ENCODE data around the gene TROAP.
"Not testable (repeated sequence)": the region's sequence is repeated elsewhere in the genome, so short reads cannot be mapped to it uniquely, and the experiment has no call there.

The TROAP gene

DNA sequence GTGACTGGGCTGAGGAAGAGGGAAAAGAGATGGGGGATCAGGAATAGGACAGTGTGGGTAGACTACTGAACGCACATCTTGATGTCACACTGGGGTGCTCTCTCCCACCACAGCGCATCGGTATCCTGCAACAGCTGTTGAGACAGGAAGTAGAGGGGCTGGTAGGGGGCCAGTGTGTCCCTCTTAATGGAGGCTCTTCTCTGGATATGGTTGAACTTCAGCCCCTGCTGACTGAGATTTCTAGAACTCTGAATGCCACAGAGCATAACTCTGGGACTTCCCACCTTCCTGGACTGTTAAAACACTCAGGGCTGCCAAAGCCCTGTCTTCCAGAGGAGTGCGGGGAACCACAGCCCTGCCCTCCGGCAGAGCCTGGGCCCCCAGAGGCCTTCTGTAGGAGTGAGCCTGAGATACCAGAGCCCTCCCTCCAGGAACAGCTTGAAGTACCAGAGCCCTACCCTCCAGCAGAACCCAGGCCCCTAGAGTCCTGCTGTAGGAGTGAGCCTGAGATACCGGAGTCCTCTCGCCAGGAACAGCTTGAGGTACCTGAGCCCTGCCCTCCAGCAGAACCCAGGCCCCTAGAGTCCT is 7.1 kb downstream of the TROAP start:
- Histone ChIP-seq H3K36me3 (ENCODE audit: control insufficient read depth, insufficient read depth, low read length) (peaks cover 28% of the 10 kb centered on the region), H3K4me1 (ENCODE audit: control insufficient read depth, insufficient read depth, low read length) (no peaks in the 10 kb centered on the region), H3K4me3 (ENCODE audit: low read length) (no peak overlapping the region), H3K27ac (ENCODE audit: low read length) (no peak overlapping the region), H3K9me3 (ENCODE audit: control insufficient read depth, insufficient read depth, low read length) (no peaks in the 10 kb centered on the region), H3K27me3 (ENCODE audit: control insufficient read depth, insufficient read depth, low read length) (peaks cover 33% of the 10 kb centered on the region)
- WGBS (ENCODE audit: insufficient coverage, insufficient read length), result no CpG with 5 or more reads among the region's 7 CpGs
- no peak for DNase-seq (ENCODE audit: low read depth, low spot score)

DNA sequence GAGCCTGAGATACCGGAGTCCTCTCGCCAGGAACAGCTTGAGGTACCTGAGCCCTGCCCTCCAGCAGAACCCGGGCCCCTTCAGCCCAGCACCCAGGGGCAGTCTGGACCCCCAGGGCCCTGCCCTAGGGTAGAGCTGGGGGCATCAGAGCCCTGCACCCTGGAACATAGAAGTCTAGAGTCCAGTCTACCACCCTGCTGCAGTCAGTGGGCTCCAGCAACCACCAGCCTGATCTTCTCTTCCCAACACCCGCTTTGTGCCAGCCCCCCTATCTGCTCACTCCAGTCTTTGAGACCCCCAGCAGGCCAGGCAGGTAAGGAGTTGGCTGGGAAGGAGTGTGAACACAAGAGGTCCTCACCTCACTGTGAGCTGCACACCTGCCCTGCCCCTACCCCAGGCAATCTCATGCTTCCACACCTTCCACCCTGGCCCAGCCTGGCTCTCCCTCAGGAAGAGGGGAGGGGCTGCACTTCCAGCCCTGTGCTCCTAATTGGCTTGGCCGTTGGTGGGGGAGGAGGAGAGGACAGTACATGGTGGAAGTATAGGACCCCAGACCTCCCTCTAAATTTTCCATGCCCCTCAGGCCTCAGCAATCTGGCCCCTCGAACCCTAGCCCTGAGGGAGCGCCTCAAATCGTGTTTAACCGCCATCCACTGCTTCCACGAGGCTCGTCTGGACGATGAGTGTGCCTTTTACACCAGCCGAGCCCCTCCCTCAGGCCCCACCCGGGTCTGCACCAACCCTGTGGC is 7.8 kb downstream of the TROAP start:
- Histone ChIP-seq H3K27me3 (ENCODE audit: control insufficient read depth, insufficient read depth, low read length) (peaks cover 40% of the 10 kb centered on the region), H3K36me3 (ENCODE audit: control insufficient read depth, insufficient read depth, low read length) (peaks cover 24% of the 10 kb centered on the region)
- no CpG with 5 or more reads among the region's 14 CpGs for WGBS (ENCODE audit: insufficient coverage, insufficient read length)

DNA sequence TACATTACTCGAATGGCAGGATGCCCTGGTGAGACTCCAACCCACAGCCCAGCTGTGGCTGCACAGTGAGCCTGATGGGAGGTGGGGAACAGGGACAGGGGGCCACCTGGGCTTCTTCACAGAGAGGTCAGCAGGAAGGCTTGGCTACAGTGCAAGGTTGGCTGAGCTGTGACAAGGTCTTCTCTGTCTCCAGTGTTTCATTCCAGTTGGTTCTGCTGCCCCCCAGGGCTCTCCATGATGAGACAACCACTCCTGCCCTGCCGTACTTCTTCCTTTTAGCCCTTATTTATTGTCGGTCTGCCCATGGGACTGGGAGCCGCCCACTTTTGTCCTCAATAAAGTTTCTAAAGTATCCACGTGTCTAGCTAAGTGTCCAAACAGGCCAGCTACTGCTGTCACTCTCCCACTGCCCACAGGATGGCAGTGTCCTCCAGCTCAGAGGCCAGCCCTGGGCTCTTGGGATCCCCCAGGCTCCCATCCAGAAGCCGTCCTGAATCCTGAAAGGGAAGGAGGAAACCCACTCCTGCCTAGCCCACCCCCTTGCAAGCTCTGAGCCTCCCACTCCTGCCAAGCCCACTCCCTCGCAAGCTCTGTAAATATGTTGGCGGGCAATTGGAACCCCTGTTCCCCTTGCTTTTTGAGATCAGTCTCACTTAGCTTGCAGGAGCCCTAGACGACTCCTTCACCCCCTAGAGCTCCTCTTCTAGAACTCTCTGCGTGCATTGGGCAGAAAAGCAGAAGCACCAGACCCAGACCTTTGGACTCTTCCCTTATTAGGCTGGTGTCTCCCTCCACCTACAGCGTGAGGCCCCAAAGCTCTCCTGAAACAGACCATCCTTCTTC is 8.5 kb downstream of the TROAP start:
- no peak for DNase-seq (ENCODE audit: low read depth, low spot score)

More for the DNA sequence above, 7.8 kb downstream of the TROAP start:
- H3K9me3 ChIP-seq (ENCODE audit: control insufficient read depth, insufficient read depth, low read length), result no peaks in the 10 kb centered on the region
- DNase-seq (ENCODE audit: low read depth, low spot score), result no peak
- no peak overlapping the region for H3K4me3 ChIP-seq (ENCODE audit: low read length)
- H3K4me1 ChIP-seq (ENCODE audit: control insufficient read depth, insufficient read depth, low read length), result no peaks in the 10 kb centered on the region
- no peak overlapping the region for H3K27ac ChIP-seq (ENCODE audit: low read length)

DNA sequence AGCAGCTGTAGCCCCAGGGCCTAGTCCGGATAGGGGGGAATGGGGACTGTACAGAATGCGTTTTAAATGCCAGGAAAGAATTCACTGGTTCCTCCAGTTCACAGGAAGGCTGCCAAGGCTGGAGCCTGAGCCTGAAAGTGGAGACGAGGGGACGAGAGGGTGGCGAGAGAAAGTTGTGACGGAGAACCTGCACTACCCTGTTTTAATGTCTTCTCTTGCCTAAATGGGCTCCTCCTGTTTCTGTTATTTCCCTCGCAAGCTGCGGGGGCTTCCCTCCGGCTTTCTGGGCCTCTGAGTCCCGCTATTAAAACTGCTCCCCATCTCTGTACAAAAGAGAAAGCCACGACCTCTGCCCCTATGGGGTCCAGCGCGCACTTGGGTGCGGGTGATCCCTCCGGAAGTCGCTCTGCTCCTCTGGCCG is 9.4 kb downstream of the TROAP start:
- Histone ChIP-seq H3K27ac (ENCODE audit: low read length) (no peak overlapping the region), H3K4me1 (ENCODE audit: control insufficient read depth, insufficient read depth, low read length) (peaks cover 2% of the 10 kb centered on the region; the same call in 1 of the 2 replicates), H3K36me3 (ENCODE audit: control insufficient read depth, insufficient read depth, low read length) (peaks cover 15% of the 10 kb centered on the region), H3K4me3 (ENCODE audit: low read length) (peak overlapping the region; percentile 17; the same call in 1 of the 2 replicates), H3K27me3 (ENCODE audit: control insufficient read depth, insufficient read depth, low read length) (peaks cover 54% of the 10 kb centered on the region), H3K9me3 (ENCODE audit: control insufficient read depth, insufficient read depth, low read length) (no peaks in the 10 kb centered on the region)
- DNase-seq (ENCODE audit: low read depth, low spot score), result no peak
- whole genome bisulfite sequencing (ENCODE audit: insufficient coverage, insufficient read length), result no CpG with 5 or more reads among the region's 17 CpGs

More for the DNA sequence above, 8.5 kb downstream of the TROAP start:
- Histone ChIP-seq H3K27me3 (ENCODE audit: control insufficient read depth, insufficient read depth, low read length) (peaks cover 47% of the 10 kb centered on the region), H3K9me3 (ENCODE audit: control insufficient read depth, insufficient read depth, low read length) (no peaks in the 10 kb centered on the region), H3K4me3 (ENCODE audit: low read length) (no peak overlapping the region), H3K27ac (ENCODE audit: low read length) (no peak overlapping the region), H3K36me3 (ENCODE audit: control insufficient read depth, insufficient read depth, low read length) (peaks cover 22% of the 10 kb centered on the region), H3K4me1 (ENCODE audit: control insufficient read depth, insufficient read depth, low read length) (peaks cover 2% of the 10 kb centered on the region; the same call in 1 of the 2 replicates)
- WGBS (ENCODE audit: insufficient coverage, insufficient read length), result no CpG with 5 or more reads among the region's 11 CpGs

DNA sequence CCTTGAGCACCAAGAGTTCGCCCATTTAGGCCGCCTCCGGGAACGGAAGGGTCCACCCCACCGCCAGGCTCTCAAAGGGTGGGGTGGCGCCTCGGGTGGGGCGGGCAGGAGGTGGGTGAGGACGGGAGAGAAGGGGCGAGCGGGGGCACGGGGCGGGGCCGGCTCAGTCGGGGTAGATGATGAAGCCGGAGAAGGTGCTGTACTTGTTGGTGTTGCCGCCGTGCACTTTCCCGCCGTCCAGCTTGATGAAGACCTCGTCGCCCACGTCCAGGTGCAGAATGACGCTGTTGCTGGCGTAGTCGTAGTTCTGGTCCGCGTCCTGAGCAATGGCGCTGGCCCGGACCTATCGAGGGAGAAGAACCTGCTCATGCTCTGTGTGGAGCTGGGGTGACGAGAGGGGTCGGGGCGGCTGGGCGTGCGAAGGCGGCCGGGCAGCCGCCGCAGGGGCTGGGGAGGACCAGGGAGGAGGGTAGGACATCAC is 9.9 kb downstream of the TROAP start:
- H3K4me3 ChIP-seq (ENCODE audit: low read length), result peak overlapping the region; percentile 17; the same call in 1 of the 2 replicates
- WGBS (ENCODE audit: insufficient coverage, insufficient read length), result no CpG with 5 or more reads among the region's 40 CpGs
- no peaks in the 10 kb centered on the region for H3K9me3 ChIP-seq (ENCODE audit: control insufficient read depth, insufficient read depth, low read length)
- peaks cover 59% of the 10 kb centered on the region for H3K27me3 ChIP-seq (ENCODE audit: control insufficient read depth, insufficient read depth, low read length)
- no peak overlapping the region for H3K27ac ChIP-seq (ENCODE audit: low read length)
- peaks cover 15% of the 10 kb centered on the region for H3K36me3 ChIP-seq (ENCODE audit: control insufficient read depth, insufficient read depth, low read length)
- peaks cover 3% of the 10 kb centered on the region for H3K4me1 ChIP-seq (ENCODE audit: control insufficient read depth, insufficient read depth, low read length)
- no peak for DNase-seq (ENCODE audit: low read depth, low spot score)

DNA sequence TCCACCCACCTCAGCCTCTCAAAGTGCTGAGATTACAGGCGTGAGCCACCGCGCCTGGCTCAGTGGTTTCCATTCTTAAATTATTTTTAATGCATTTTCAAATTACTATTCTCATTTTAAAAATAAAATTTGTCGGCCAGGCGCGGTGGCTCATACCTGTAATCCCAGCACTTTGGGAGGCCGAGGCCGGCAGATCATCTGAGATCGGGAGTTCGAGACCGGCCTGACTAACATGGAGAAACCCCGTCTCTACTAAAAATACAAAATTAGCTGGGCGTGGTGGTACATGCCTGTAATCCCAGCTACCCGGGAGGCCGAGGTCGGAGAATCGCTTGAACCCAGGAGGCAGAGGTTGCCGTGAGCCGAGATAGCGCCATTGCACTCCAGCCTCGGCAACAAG is 10.7 kb downstream of the TROAP start:
- no CpG with 5 or more reads among the region's 21 CpGs for WGBS (ENCODE audit: insufficient coverage, insufficient read length)
- not testable (repeated sequence) for H3K4me3 ChIP-seq (ENCODE audit: low read length); DNase-seq (ENCODE audit: low read depth, low spot score); H3K9me3 ChIP-seq (ENCODE audit: control insufficient read depth, insufficient read depth, low read length); H3K4me1 ChIP-seq (ENCODE audit: control insufficient read depth, insufficient read depth, low read length); H3K27ac ChIP-seq (ENCODE audit: low read length)
- Histone ChIP-seq H3K36me3 (ENCODE audit: control insufficient read depth, insufficient read depth, low read length) (peaks cover 15% of the 10 kb centered on the region), H3K27me3 (ENCODE audit: control insufficient read depth, insufficient read depth, low read length) (peaks cover 67% of the 10 kb centered on the region)

DNA sequence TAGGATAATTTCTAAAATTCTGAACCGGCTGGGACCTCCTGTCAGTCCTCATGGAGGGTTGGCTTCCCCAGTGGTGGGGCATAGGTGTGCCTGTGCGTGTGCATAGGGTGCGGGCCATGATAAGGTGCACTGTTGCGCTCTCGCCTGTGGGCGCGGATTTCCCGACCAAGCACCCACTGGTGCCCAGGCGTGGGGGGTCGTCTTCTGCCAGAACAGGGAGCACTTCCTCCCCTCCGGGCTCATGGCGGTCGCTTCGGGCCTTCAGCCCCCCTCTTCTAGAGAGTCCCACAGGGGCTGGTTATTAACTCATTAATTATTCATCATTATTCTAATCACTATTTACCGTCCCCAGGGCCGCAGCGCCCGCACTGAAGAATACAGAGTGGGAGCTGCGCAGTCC is 11.2 kb downstream of the TROAP start:
- Histone ChIP-seq H3K36me3 (ENCODE audit: control insufficient read depth, insufficient read depth, low read length) (peaks cover 10% of the 10 kb centered on the region), H3K27ac (ENCODE audit: low read length) (no peak overlapping the region), H3K27me3 (ENCODE audit: control insufficient read depth, insufficient read depth, low read length) (peaks cover 72% of the 10 kb centered on the region), H3K4me3 (ENCODE audit: low read length) (no peak overlapping the region), H3K4me1 (ENCODE audit: control insufficient read depth, insufficient read depth, low read length) (peaks cover 6% of the 10 kb centered on the region), H3K9me3 (ENCODE audit: control insufficient read depth, insufficient read depth, low read length) (no peaks in the 10 kb centered on the region)
- no CpG with 5 or more reads among the region's 19 CpGs for WGBS (ENCODE audit: insufficient coverage, insufficient read length)
- DNase-seq (ENCODE audit: low read depth, low spot score), result no peak

DNA sequence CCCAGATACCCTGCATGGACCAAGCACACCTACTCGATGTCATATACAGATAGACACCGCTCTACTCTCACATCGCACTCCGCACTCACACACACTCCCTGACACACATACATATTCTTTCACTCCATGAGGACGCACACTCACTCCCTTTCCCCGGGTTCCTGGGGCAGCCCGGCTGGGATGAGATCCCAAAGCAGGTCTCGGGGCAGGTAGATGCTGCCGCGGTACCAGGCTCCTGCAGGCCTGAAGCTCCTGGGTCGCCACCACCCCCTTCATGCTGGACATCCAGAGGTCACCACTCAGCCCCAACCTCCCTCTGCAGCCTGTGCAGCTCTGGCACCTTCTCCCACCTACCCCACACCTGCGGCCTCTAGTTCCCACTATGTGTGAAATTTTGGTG is 11.6 kb downstream of the TROAP start:
- 100% methylated on average over 3 of the region's 12 CpGs for WGBS (ENCODE audit: insufficient coverage, insufficient read length)
- Histone ChIP-seq H3K4me3 (ENCODE audit: low read length) (no peak overlapping the region), H3K27ac (ENCODE audit: low read length) (no peak overlapping the region), H3K4me1 (ENCODE audit: control insufficient read depth, insufficient read depth, low read length) (peaks cover 6% of the 10 kb centered on the region), H3K27me3 (ENCODE audit: control insufficient read depth, insufficient read depth, low read length) (peaks cover 76% of the 10 kb centered on the region), H3K36me3 (ENCODE audit: control insufficient read depth, insufficient read depth, low read length) (peaks cover 7% of the 10 kb centered on the region), H3K9me3 (ENCODE audit: control insufficient read depth, insufficient read depth, low read length) (no peaks in the 10 kb centered on the region)
- DNase-seq (ENCODE audit: low read depth, low spot score), result no peak

DNA sequence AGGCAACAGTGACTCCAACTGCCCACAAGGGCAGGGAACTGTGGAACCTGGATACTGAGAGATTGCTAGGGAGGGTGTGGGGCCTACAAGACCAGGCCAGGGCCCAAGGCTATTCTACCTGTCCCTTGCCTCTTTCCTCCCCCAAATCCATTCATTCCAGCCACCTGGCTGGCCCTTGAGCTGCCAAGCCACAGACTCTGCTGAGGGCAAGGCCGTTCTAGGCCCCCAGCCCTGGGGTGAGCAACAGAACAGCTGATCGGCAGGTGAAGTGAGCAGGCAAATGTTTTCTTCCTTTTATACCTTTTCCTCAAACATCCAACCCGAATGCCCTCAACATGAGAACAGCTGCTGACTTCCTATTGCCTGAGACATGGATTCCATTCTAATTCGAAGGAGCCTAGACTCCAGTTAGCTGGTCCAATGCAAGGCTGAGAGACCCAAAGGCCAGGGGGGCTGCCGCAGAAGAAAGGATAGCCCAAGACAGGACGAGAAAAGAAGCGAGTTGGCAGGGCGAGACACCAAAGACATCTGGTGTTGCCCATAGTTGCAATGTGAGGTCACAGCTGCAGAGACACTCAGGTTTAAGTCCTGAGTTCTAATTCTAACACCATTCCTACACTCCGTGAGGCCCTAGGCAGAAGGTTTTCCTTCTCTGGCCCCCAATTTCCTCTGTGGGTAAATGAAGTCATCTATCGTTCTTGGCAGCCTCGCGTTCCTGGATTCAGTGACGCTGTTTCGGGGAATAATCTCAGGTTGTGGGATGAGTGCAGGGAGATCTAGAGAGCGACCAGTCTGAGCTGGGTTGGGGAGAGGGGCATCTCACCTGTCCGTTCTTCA is 12.3 kb downstream of the TROAP start:
- no peak overlapping the region for H3K4me3 ChIP-seq (ENCODE audit: low read length)
- peaks cover 83% of the 10 kb centered on the region for H3K27me3 ChIP-seq (ENCODE audit: control insufficient read depth, insufficient read depth, low read length)
- H3K27ac ChIP-seq (ENCODE audit: low read length), result no peak overlapping the region
- peaks cover 6% of the 10 kb centered on the region for H3K4me1 ChIP-seq (ENCODE audit: control insufficient read depth, insufficient read depth, low read length)
- DNase-seq (ENCODE audit: low read depth, low spot score), result no peak
- H3K9me3 ChIP-seq (ENCODE audit: control insufficient read depth, insufficient read depth, low read length), result no peaks in the 10 kb centered on the region
- H3K36me3 ChIP-seq (ENCODE audit: control insufficient read depth, insufficient read depth, low read length), result peaks cover 4% of the 10 kb centered on the region
- no CpG with 5 or more reads among the region's 16 CpGs for WGBS (ENCODE audit: insufficient coverage, insufficient read length)
